Measurements from ENCODE around the gene ARPC5.

The ARPC5 gene

GRCh38 chr1:183585038-183585437, 50.5 kb downstream of the ARPC5 start:
- no peak for DNase-seq (ENCODE audit: low read depth)

GRCh38 chr1:183584147-183584546, 51.4 kb downstream of the ARPC5 start:
- no peak for DNase-seq (ENCODE audit: low read depth)

- DNase-seq (ENCODE audit: low read depth) = no peak
Measured at GRCh38 chr1:183583466-183583865, 52.1 kb downstream of the ARPC5 start.

GRCh38 chr1:183582021-183582713, 53.4 kb downstream of the ARPC5 start:
- no peak for DNase-seq (ENCODE audit: low read depth)

GRCh38 chr1:183580281-183580682, 55.3 kb downstream of the ARPC5 start:
- no peak for DNase-seq (ENCODE audit: low read depth)

GRCh38 chr1:183578856-183579255, 56.7 kb downstream of the ARPC5 start:
- DNase-seq (ENCODE audit: low read depth) = no peak

GRCh38 chr1:183577897-183578465, 57.6 kb downstream of the ARPC5 start:
- DNase-seq (ENCODE audit: low read depth) = no peak

GRCh38 chr1:183576537-183576936, 59.0 kb downstream of the ARPC5 start:
- no peak for DNase-seq (ENCODE audit: low read depth)

- DNase-seq (ENCODE audit: low read depth) = no peak
Measured at GRCh38 chr1:183575606-183576005, 60.0 kb downstream of the ARPC5 start.

GRCh38 chr1:183572721-183573120, 62.9 kb downstream of the ARPC5 start:
- DNase-seq (ENCODE audit: low read depth) = no peak

GRCh38 chr1:183571678-183572268, 63.8 kb downstream of the ARPC5 start:
- no peak for DNase-seq (ENCODE audit: low read depth)

All from stimulated activated CD8-positive, alpha-beta memory T cell treated with anti-CD3 and anti-CD28 coated beads, Interleukin-12 subunit alpha, Interleukin-12 subunit beta, amount 100 ng/mL, for 4 hours (primary cell).